H1 (cell line): ENCODE results near the gene NUP98. TPM values are rescaled to one million over a fixed set of nuclear protein-coding genes. Genes with fewer than 3 reads are reported as not detected.

Experiments
- BACH1 ChIP-seq: IDR thresholded peaks from 2 replicates; pipeline ENCODE4 v1.6.1; 2012; ENCODE audit warnings: low read length, improper control_type of control experiment
- CREB1 ChIP-seq: IDR thresholded peaks from 2 replicates; pipeline ENCODE4 v1.6.1; 2012; ENCODE audit warnings: inconsistent platforms
- PHF8 ChIP-seq: fragments of 200-600 bp; sonication (generic); conservative IDR thresholded peaks from 2 replicates; pipeline ENCODE4 v1.7.1; 2012; ENCODE audit warnings: low read depth, mild to moderate bottlenecking, inconsistent platforms, low read length, moderate library complexity
- POU5F1 ChIP-seq: IDR thresholded peaks from 2 replicates; pipeline ENCODE4 v1.6.1; 2011; ENCODE audit warnings: low read depth, mild to moderate bottlenecking, low read length, moderate library complexity
- SP1 ChIP-seq: IDR thresholded peaks from 2 replicates; pipeline ENCODE4 v1.6.1; 2011; ENCODE audit warnings: low read depth, low read length
- TBP ChIP-seq: IDR thresholded peaks from 2 replicates; pipeline ENCODE4 v1.6.1; 2011; ENCODE audit warnings: low read depth, low read length, improper control_type of control experiment
- TEAD4 ChIP-seq: IDR thresholded peaks from 2 replicates; pipeline ENCODE4 v1.6.1; 2012; ENCODE audit warnings: low read depth, low read length, inconsistent platforms, mixed read lengths
- polyA plus RNA-seq, 7 experiments: library from polyadenylated mRNA; depleted of rRNA in 3 of 7; stranded (reverse) in 5 of 7; unstranded in 2 of 7; fragments of >200 nt in 5 of 7; fragments of 200-250 nt in 2 of 7; gene quantifications; 1 replicate in 5 of 7; 2 replicates in 1 of 7; 4 replicates in 1 of 7; pipeline versions ENCODE4 v1.2.1 to v1.2.3, GENCODE V29; 2011 to 2013; ENCODE audit warnings: missing spikeins in 2 of 7, mixed read lengths in 2 of 7
- total RNA-seq: library from RNA; stranded (reverse); fragmentation: NEBNext Ultra II Directional; extraction: Animal tissue kit (Norgen Biotek cat#: 25700); gene quantifications from 2 replicates; pipeline ENCODE4 v1.2.1, GENCODE V29; 2021

NUP98 gene
- total and polyA plus RNA-seq, 2 of the 8 experiments (the other 6 are each of a cell fraction or from before 2014, with no cell fraction given): 98.6 to 261 TPM

DNA sequence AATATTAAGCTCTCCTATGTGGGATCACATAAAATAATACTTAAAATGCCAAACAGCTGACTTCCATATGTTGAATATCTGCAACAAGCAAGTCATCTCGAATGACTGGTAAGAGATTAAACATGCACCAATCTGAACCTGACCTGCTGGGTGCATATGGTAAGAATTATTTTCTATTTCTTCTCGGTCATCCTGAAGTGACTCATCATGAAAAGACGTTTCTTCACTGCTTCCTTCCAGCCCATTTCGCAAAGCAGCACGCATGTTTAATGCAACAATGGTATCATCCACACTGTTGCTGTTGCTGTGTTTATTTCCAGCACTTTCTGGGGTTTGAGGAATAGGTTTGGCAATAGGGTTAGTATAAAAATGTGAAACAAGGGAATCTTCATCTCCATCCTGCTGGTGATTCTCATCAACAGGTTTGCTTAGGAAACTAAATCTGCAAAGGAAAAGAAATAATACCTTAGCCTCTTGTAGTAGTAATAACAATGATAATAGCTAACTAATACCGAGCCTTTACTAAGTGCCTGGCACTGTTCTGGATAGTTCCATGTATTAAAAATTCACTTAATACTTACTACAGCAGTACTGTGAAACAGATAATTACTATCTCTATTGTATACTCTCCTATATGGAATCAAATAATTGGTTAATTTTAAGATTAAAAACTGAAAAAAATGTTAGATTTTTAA lies 74.2 kb downstream of the NUP98 start (continued):
- no peak for TF ChIP-seq PHF8
- TF ChIP-seq BACH1: no peak
- TF ChIP-seq TBP: no peak
- no peak for TF ChIP-seq SP1
- no peak for TF ChIP-seq POU5F1
- no peak for TF ChIP-seq TEAD4
- no peak for TF ChIP-seq CREB1
